IPS DF 4.7 (cell line): ENCODE data around the gene SLC26A5.
"Not testable (repeated sequence)": the region's sequence is repeated elsewhere in the genome, so short reads cannot be mapped to it uniquely, and the experiment has no call there.

Source experiments
- DNase-seq: peaks from one replicate; pipeline ENCODE4 v3.0.0-alpha.2; 2013; ENCODE audit warnings: low spot score; ENCODE audit errors: extremely low read depth

The SLC26A5 gene, protein sequence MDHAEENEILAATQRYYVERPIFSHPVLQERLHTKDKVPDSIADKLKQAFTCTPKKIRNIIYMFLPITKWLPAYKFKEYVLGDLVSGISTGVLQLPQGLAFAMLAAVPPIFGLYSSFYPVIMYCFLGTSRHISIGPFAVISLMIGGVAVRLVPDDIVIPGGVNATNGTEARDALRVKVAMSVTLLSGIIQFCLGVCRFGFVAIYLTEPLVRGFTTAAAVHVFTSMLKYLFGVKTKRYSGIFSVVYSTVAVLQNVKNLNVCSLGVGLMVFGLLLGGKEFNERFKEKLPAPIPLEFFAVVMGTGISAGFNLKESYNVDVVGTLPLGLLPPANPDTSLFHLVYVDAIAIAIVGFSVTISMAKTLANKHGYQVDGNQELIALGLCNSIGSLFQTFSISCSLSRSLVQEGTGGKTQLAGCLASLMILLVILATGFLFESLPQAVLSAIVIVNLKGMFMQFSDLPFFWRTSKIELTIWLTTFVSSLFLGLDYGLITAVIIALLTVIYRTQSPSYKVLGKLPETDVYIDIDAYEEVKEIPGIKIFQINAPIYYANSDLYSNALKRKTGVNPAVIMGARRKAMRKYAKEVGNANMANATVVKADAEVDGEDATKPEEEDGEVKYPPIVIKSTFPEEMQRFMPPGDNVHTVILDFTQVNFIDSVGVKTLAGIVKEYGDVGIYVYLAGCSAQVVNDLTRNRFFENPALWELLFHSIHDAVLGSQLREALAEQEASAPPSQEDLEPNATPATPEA

DNA sequence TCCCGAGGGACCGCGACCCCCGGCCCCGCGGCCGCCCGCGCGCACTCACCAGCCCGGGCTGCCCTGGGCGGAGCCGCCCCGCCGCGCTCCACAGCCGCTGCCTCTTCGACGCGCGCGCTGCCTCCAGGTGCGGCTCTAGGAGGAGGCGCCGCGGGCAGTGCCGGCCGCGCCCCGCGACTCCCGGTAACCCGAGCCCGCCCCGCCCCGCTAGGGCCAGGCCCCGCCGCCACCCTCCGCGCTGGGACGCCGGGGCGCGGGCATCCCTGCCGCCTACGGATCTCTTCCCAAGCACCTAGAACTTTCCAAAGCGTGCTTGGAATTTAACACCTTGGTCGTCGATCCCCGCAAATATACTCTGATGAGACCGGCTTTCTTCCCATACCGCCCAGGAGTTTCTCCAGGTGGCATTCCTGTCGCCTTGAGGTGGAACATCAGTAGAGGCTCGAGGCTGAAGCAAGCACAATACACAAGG, at the start of gene SLC26A5:
Gene SLC26A5, minus strand, starts transcription at position 159 of the 472 bp plus-strand sequence. CDS start 24,693 bp downstream, outside the sequence.
- DNase-seq = no peak

DNA sequence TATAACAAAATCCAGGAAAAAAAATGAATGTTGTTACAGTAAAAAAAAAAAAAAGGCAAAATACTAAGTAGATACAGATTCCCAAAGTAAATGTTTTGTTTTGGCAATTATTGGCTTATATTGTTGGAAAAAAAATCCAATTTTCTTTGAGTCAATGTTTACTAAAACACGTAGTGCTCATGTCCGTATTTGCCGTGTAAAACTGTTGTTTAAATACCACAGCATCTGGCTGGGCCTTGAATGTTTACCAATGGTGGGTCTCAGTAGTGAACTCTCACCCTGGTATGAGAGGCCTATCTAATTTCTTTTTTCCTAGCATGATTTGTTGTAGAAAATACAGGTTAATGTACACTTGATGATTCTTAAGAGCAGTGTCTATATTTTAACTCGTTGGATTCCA, 41.4 kb upstream of the SLC26A5 start:
- no peak for DNase-seq

DNA sequence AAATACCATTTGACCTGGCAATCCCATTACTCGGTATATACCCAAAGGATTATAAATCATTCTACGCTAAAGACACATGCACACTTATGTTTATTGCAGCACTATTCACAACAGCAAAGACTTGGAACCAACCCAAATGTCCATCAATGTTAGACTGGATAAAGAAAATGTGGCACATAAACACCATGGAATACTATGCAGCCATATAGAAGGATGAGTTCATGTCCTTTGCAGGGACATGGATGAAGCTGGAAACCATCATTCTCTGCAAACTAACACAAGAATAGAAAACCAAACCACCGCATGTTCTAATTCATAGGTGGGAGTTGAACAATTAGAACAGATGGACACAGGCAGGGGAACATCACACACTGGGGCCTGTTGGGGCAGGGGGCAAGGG, 40.9 kb upstream of the SLC26A5 start:
- not testable (repeated sequence) for DNase-seq

DNA sequence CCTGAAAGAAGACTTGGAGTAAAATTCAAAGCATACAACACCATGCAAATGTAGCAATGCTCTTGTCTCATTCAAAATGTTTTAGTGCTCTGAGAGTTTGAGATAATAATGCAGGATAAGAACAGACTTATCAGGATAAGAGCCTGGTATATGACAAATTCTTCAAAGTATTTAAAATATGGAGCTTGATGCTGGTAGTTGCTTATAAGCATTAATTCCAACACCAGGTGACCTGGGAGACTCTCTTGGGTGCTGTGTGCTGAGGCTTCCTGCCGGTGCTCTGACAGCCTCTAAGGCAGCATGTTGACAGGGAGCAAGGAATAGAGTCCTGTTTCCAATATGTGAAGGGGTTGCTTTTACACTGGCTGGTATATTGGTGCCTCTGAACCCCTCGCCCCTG, 34.8 kb upstream of the SLC26A5 start:
- no peak for DNase-seq

DNA sequence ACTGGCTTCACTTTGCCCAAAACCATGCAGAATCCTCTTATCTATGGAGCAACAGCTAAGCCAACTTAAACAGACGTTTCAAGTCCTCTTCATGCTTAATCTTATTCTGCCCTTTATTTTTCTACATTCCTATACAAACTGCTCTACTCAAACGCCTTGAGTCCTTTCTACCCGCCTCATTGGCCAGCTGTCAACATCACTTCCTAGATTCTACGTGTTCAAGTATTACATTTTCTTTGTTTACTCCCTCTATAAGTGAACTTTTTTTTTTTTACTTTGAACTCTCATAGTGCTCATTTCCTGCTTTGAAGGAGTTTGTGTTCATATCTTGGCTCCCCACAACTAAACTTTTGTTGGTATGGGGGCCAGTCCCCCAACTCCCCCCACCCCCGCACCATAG, 28.9 kb upstream of the SLC26A5 start:
- no peak for DNase-seq

DNA sequence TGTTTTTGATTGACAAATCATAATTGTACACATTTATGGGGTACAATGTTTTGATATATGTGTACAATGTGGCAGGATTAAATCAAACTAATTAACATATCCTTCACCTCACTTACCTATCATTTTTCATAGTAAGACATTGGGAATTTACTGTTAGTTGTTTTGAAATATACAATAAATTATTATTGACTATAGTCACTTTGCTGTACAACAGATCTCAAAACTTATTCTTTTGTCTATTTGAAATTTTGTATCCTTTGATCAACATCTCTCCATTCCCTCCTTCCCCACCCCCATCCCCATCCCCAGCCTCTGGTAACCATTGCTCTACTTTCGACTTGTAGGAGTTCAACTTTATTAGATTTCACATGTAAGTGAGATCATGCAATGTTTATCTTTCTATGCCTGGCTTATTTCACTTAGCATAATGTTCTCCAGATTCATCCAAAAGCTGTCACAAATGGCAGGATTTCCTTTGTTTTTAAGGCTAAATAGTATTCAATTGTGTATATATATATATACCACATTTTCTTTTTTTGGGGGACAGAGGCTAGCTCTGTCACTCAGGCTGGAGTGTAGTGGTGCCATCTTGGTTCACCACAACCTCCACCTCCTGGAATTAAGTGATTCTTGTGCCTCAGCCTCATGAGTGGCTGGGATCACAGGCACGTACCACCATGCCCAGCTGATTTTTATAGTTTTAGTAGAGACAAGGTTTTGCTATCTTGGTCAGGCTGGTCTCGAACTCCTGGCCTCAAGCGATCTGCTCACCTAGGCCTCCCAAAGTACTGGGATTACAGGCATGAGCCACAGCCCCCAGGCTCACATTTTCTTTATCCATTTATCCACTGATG, 23.3 kb upstream of the SLC26A5 start:
- DNase-seq = no peak

DNA sequence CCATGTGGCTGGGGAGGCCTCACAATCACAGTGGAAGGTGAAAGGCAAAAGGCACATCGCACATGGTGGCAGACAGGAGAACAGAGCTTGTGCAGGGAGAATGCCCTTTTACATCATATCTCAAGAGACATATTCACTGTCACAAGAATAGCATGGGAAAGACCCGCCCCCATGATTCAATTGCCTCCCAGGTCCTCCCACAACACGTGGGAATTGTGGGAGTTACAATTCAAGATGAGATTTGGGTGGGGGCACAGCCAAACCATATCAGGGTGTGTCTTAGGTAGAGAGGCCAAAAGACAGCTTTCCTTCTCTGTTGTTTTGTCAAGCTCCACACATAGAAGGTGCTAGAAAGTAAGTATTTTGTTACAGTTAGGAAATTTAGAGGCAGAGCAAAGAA, 20.8 kb upstream of the SLC26A5 start:
- DNase-seq = no peak

DNA sequence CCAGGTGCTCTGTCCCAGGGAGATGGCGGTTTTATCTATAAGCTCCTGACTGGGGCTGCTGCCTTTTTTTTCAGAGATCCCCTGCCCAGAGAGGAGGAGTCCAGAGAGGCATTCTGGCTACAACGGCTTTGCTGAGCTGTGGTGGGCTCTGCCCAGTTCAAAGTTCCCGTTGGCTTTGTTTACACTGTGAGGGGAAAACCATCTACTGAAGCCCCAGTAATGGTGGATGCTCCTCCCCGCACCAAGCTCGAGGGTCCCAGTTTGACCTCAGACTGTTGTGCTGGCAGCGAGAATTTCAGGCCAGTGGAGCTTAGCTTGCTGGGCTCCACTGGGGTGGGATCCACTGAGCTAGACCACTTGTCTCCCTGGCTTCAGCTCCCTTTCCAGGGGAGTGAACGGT, 16.4 kb upstream of the SLC26A5 start:
- DNase-seq = no peak

DNA sequence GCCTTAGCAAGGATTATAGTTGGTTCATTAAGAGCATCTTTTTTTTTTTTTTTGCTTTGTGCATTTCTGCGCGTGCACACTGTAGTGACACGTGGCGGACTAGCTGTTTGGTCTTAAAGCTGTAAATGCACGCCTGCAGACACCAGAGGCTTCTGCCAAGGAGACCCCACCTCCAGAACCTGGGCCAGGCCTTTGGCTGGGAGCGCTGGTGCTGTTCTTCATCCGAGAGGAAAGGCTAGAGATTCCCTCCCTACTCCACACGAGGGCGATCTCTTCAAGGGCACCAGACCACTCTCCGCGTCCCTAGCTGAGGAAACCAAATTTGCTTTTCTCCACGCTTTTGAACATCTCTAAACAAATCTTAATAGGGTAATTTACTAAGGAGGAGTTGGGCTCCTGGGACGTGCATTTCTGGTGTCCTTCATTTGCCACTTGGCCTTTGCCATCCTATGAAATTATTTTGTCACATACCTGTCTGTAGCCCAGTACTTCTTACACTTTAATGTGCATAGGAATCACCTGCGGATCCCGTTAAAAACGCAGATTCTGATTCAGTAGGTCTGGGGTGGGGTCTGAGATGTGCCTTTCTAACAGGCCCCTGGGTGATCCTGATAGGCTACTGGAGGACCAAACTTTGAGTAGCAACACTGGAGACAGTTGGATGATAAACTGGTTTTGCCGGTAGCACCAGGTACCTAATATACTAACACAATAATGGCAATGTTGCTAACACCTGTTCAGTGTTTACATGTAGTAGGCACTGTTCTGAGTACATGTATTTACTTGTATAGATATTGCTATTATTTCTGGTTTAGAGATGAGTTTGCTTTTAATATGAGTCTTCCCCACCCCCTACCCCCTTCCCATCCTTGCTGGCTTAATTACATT, 1.3 kb upstream of the SLC26A5 start:
- DNase-seq = no peak

DNA sequence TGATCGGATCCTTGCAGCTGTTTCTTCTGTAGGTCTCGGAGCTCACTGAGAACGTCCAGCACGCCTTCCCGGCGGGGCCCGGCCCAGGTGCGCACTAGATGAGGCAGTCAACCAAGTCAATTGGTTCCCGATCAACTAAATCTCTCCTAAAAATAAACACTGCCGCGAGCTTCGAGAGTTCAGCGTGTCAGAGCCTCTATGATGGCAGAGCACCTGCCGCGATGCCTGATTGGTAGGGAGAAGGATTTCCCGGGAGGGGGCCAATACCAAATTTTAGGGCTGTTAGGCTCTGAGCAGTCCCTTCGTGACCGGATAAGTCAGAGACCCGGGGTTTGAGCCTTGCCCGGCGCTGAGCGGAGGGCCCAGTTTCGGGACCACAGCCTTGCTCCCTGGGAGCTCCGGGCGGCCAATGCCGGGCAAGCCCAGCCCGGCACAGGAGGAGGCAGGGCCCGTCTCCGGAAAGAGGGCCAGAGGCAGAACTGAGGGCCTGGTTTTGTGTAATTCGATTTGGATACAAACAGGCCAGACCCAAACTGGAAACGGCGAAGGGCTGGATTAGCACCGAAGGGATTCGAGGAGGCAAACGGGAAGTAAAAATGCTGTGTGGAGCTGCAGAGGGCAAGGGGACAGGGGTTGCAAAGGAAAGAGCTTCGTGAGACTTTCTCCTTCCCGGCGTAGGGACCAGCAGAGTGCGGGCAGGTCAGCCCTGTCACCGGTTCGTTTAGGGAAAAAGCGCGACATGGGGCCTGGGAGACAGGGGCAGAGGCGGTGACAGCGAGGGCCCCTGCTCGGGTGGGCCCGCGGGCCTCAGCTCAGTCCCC, 569 bp downstream of the SLC26A5 start:
- no peak for DNase-seq

DNA sequence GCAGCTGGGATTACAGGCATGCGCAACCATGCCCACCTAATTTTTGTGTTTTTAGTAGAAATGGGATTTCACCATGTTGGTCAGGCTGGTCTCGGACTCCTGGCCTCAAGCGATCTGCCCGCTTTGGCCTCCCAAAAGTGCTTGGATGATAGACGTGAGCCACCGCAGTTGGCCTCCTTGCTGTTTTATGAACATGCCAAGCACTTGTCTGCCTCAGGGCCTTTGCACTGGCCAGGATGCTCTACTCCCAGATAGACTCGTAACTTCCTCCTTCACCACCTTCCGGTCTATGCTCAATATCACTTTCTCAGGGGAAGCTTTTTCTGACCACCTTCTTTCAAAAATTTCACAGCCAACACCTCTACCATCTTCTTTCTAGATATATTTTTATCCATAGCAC, 6.3 kb downstream of the SLC26A5 start:
- no peak for DNase-seq

DNA sequence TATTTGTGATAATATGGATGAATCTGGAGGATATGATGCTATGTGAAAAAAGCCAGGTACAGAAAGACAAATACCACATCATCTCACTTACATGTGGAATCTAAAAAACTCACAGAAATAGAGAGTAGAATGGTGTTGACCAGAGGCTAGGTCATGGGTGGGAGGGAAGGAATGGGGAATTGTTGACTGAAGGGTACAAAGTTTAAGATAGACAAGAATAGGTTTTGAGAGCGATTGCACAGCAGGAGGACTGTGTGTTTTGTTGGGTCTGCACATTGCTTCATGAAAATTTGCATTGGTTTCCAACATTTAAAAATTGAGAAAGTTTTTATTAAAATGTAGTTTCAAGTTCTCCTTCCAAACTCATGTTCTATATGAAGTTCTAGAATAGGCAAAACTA, 8.4 kb downstream of the SLC26A5 start:
- DNase-seq = no peak

DNA sequence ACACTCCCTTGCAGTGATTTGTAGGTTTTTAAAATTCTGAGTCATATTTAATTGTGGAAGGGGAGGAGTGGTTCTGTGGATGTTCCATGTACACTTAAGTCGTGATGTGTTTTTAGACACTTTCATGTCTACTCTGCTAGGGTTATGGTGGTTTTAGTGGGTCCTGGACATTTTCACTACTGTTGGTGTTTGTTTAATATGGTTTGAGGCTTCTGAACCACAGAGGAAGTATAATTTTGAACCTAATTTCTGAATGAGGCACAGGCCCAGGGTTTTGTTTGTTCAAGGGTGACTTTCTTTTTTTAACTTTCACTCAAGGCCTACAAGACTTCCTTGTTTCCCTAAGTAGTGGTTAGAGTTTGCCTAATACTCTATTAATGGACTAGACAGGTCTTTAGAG, 13.3 kb downstream of the SLC26A5 start:
- DNase-seq = no peak

DNA sequence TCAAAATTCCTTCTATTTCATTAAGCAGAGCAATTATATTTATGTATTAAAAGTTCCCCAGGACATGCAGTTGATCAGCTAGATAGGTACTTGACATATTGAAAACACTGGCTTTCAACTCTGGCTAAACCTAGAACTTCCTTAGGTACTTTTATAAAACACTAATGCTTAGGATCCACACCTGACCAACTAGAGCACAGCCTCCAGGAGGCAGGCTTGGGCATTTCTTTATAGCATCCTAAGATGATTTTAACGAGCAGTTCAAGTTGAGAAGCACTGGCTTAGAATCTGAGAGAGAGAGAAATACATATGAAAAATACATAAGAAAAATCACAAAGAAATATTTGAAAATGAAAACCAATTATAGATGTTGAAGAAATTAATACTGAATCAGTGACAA, 20.8 kb downstream of the SLC26A5 start:
- DNase-seq = no peak

DNA sequence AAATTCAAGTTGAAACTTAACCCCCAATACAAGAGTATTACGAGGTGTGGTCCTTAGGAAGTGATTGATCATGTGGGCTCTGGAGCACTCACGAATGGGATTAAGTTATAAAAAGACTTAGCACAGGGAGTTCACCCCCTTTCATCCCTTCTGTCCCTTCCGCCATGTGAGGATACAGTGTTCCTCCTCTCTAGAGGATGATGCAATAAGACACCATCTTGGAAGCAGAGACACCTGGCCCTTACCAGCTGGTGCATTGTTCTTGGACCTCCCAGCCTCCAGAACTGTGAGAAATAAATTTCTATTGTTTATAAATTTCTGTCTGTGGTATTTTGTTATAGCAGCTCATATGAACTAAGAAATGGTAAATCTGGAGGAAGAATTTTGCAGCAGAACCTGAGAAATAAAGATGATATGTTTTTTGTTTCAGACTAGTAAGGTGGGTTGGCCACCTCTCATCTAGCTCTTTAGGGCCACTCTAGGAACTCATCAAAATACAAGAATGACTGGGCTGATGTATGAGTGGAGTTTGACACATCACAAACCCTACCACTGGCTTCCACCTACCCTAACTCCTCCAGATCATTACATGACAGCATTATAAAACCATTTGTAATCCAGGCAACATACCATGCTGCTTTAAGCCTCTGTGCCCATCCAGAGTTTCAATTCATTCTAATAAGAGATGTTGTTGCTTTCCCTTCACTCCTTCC, 22.4 kb downstream of the SLC26A5 start:
- no peak for DNase-seq

DNA sequence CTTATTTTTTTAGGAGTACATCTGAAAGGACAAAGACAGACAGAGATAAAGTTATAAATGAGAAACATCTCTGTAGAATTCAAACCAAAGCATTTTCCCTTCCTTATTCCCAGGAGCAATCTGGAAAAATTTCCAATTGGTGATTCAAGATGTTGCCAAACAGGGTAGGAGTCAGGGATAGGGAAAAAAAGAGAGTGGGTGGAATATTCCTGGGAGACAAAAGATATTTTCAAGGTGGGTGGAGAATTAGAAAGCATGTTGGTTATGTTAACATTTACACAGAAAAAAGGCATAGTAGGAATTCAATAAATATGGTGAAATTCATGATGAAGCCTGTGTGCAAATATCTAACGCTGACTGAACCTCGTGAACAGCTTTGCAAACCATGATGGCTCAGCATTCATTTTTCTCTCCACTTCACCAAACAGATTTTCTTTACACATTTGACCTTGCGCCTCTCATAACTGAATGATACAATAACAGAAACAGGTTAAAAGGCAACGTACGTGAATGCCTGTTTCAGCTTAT, 25.1 kb downstream of the SLC26A5 start:
- DNase-seq = no peak

DNA sequence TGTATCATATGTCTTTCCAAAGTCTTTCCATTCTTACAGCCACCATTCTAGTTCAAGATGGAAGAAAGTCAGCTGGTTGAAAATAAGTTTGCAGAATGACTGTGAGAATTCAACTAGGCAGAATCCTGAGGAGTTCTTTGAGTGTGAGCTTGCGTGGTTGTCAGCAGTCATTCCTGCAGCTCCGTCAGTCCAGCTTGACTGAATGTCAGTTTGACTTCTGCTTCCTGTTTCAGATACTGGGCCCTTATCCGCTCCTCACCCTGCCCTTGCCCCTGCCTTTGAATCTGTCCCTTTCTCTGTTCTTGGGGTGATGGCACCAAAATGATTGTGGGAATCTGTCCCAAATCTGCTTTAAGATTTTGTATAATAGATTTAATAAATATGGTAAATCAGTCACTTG, 27.8 kb downstream of the SLC26A5 start:
- no peak for DNase-seq

DNA sequence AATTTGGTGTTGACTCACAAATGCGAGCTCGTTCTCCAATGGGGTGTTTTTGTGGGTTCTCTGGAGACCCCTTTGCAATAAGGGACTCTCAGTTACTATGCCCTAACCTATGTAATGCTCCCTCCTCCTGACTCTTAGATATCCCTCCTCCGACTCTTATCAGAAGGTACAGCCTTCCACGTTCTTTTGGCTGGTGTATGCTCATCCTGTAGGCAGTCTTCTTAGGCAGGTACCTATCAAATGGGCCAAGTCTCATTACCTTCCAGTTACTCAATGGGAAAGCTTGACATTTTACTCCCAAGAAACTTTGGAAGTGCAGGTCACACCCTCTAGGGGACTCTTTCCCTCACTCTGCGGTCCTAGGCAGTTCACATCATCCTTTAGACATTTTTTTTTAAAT, 32.6 kb downstream of the SLC26A5 start:
- no peak for DNase-seq

DNA sequence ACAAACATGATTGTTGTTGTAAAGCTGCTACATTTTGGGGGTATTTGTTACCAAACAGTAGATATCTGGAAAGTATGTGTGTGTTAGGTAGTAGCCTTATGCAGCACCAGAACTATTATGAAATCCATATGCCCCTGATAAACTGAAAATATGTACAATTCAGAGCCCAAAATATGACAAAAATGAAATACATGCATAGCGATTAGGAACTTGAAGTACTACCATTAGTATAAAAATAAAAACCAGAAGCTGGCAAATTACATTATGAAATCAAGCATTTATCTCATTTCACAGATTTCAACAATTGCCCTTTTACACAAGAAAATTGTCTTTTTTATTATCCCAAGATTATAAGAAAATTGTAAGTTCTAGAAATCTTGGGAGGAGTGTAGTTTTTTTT, 33.9 kb downstream of the SLC26A5 start:
- DNase-seq = no peak
